A204.1 (cell line): ENCODE data around the gene SMIM29.

Source experiments
- FAIRE-seq: peaks from 2 replicates; lab custom pipeline; 2012; peaks lifted over from hg19 to GRCh38; lab: Jason Lieb, UNC

The SMIM29 gene

GRCh38 chr6:34226066-34226465 lies 22.7 kb downstream of the SMIM29 start:
- no peak for FAIRE-seq

GRCh38 chr6:34225551-34225950 lies 23.3 kb downstream of the SMIM29 start:
- no peak for FAIRE-seq

- no peak for FAIRE-seq
These were observed 24.6 kb downstream of the SMIM29 start for GRCh38 chr6:34223956-34224940.

GRCh38 chr6:34223381-34223955 lies 25.3 kb downstream of the SMIM29 start:
- FAIRE-seq = no peak

GRCh38 chr6:34218691-34219090 lies 30.1 kb downstream of the SMIM29 start:
- no peak for FAIRE-seq

- no peak for FAIRE-seq
These were observed 35.0 kb downstream of the SMIM29 start for GRCh38 chr6:34213772-34214171.

- FAIRE-seq = no peak
These were observed 40.9 kb downstream of the SMIM29 start for GRCh38 chr6:34207695-34208443.

GRCh38 chr6:34206726-34207125 lies 42.1 kb downstream of the SMIM29 start:
- no peak for FAIRE-seq

GRCh38 chr6:34205916-34206315 lies 42.9 kb downstream of the SMIM29 start:
- FAIRE-seq = no peak

- no peak for FAIRE-seq
These were observed 43.3 kb downstream of the SMIM29 start for GRCh38 chr6:34205466-34205865.

GRCh38 chr6:34204693-34205092 lies 44.1 kb downstream of the SMIM29 start:
- FAIRE-seq = no peak

- no peak for FAIRE-seq
These were observed 46.2 kb downstream of the SMIM29 start for GRCh38 chr6:34202329-34203201.

GRCh38 chr6:34201455-34202107 lies 47.2 kb downstream of the SMIM29 start:
- FAIRE-seq = no peak

GRCh38 chr6:34200340-34200971 lies 48.4 kb downstream of the SMIM29 start:
- no peak for FAIRE-seq

GRCh38 chr6:34196833-34197195 lies 52.0 kb downstream of the SMIM29 start:
- FAIRE-seq = no peak
